Measurements from ENCODE around the gene ROBO4. TPM values are rescaled to one million over a fixed set of nuclear protein-coding genes. Genes with fewer than 3 reads are reported as not detected.

ROBO4 gene
- polyA plus RNA-seq, 1 donor from 2014 or later = not detected

DNA sequence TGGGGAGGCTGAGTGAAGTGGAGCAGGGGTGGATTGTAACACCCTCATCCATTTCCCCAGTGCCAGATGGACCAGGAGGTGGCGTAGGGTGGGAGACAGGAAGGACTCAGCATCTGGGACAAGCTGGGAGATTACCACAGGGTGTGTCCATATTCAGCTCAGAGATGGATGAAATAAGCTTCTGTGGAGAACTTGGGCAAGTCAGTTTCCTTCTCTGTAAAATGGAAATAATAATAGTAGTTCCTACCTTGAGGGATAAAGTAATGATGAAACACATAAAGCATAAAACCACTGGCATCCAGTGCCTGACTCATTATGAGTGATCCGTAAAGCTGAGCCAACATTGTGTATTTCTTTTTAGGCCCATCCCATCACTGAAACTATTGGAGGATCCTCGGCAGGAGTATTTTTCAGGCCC lies 607 bp upstream of the ROBO4 start:
- no peak overlapping the region for H3K27ac Mint-ChIP-seq

DNA sequence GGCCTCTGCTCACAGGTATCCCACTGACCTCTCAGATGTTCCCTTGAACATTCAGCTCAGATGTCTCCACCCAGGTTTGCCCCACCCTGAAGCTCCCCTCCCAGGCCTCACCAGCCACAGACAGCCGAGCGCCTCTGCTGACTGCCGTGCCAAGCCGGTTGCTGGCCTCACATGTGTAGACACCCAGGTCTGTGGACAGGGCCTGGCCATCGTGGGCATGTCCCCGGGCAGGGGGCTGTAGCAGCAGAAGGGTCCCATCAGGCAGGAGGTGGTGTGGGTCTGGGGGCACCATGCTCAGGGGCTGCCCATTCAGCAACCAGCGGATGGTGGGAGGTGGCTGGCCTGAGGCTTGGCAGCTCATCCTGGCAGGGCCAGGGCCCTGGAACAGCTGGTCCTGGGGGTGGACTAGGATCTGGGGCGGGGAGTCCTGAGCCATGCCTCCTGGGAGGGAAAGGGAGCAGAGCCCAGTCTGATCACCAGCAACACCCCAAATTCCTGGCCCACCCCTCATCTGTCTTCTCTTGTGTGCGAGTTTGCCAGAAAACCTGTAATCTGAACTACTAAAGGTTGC lies 759 bp downstream of the ROBO4 start:
- no peak overlapping the region for H3K27ac Mint-ChIP-seq
- H3K36me3 Mint-ChIP-seq = peaks cover 2% of the 10 kb centered on the region
- H3K4me3 Mint-ChIP-seq = peak overlapping the region in 1 of 4 donors; percentile 23
- H3K27me3 Mint-ChIP-seq = peaks cover 28% of the 10 kb centered on the region
- no peaks in the 10 kb centered on the region for H3K9me3 Mint-ChIP-seq
- peaks cover 0 to 4% (median 0%) of the 10 kb centered on the region in 3 donors for H3K4me1 Mint-ChIP-seq

More for the DNA sequence above, 607 bp upstream of the ROBO4 start:
- H3K9me3 Mint-ChIP-seq = no peaks in the 10 kb centered on the region
- H3K27me3 Mint-ChIP-seq = peaks cover 25% of the 10 kb centered on the region
- H3K4me1 Mint-ChIP-seq = peaks cover 0 to 4% (median 0%) of the 10 kb centered on the region in 3 donors
- peaks cover 2% of the 10 kb centered on the region for H3K36me3 Mint-ChIP-seq
- H3K4me3 Mint-ChIP-seq = no peak overlapping the region

DNA sequence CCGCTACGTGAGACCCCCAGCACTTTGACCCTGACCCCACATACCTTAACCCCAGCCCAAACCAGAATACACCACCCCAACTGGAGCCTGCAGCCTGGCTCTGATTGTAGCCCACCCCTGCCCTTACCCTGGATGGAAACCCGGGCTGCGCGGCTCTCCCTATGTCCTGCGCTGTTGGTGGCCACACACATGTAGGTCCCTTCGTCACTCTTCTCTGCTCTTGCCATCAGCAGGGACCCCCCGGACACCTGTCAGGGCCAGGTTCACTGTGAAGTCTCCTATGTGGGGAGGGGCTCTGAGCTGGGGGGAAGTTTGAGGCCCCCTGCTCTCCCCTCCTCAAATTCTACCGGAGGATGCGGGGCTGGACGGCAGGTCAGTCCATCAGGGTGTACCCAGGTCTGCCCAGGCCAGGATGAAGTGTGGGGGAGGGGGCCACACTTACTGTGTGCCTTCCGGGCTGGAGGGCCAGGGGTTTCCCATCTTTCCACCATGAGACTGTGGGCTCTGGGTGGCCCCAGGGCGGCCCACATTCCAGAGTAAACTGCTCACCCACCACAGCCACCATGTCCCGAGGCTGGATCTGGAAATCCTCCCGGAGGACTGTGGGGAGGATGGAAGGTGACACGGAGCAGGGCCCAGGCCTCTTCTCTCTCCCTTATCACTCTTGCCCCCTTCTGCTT lies 1.5 kb downstream of the ROBO4 start:
- no peaks in the 10 kb centered on the region for H3K9me3 Mint-ChIP-seq

GRCh38 chr11:124895471-124895971 lies 2.1 kb downstream of the ROBO4 start:
- no peak overlapping the region for H3K27ac Mint-ChIP-seq
- peaks cover 28% of the 10 kb centered on the region for H3K27me3 Mint-ChIP-seq
- H3K9me3 Mint-ChIP-seq = no peaks in the 10 kb centered on the region
- peaks cover 2% of the 10 kb centered on the region for H3K36me3 Mint-ChIP-seq
- H3K4me1 Mint-ChIP-seq = peaks cover 0 to 4% (median 0%) of the 10 kb centered on the region in 3 donors
- no peak overlapping the region for H3K4me3 Mint-ChIP-seq

More for the DNA sequence above, 1.5 kb downstream of the ROBO4 start:
- peaks cover 30% of the 10 kb centered on the region for H3K27me3 Mint-ChIP-seq
- no peak overlapping the region for H3K27ac Mint-ChIP-seq
- H3K4me3 Mint-ChIP-seq = no peak overlapping the region
- H3K4me1 Mint-ChIP-seq = peaks cover 0 to 4% (median 0%) of the 10 kb centered on the region in 3 donors
- peaks cover 2% of the 10 kb centered on the region for H3K36me3 Mint-ChIP-seq

DNA sequence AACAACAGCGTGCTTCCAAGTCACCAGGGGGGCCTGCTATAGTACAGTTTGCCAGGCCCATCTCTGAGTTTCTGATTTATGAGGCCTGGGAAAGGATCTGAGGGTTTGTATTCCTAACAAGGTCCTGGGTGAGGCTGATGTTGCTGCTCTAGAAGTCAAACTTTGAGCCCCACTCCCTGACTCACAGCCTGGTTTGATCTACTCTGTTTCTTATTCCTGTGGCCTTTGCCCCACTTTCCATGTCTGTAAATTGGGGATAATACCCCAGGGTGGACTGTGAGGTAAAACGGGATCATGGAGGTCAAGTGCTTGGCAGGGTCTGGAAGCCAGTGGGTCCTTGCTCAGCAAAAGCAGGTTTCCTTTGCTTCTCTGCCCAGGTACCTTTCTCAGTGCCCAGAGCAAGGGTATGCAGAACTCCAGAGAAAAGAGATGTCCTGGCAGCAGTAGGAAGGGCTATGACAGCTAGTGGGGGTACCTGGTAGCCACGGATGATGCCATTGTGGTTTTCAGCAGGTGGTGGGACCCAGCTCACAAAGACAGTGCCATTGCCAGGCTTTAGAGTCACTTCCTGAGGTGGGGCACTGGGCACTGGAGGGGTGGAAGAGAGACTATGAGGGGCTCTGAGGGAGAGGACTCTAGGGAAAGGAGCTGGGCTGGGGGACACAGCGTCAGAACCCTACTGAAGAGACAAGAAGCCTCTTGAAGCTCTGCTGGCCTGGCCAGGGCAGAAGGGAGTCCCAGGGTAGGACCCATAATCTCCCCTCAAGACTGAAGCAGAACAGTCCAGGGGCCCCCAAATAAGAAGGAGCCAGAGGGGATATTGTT lies 2.8 kb downstream of the ROBO4 start:
- peaks cover 2% of the 10 kb centered on the region for H3K36me3 Mint-ChIP-seq
- H3K27me3 Mint-ChIP-seq = peaks cover 25% of the 10 kb centered on the region
- H3K4me1 Mint-ChIP-seq = peaks cover 0 to 4% (median 0%) of the 10 kb centered on the region in 3 donors
- no peaks in the 10 kb centered on the region for H3K9me3 Mint-ChIP-seq
- H3K27ac Mint-ChIP-seq = no peak overlapping the region
- no peak overlapping the region for H3K4me3 Mint-ChIP-seq

- Mint-ChIP-seq H3K27ac (no peak overlapping the region), H3K9me3 (no peaks in the 10 kb centered on the region), H3K27me3 (peaks cover 18% of the 10 kb centered on the region), H3K36me3 (peaks cover 2% of the 10 kb centered on the region), H3K4me3 (no peak overlapping the region), H3K4me1 (peaks cover 0 to 3% (median 0%) of the 10 kb centered on the region in 3 donors)
These were observed 3.8 kb downstream of the ROBO4 start for GRCh38 chr11:124893781-124894401.

GRCh38 chr11:124892750-124893454 lies 4.8 kb downstream of the ROBO4 start:
- Mint-ChIP-seq H3K36me3 (peaks cover 2% of the 10 kb centered on the region), H3K9me3 (no peaks in the 10 kb centered on the region), H3K4me1 (peaks cover 0 to 2% (median 0%) of the 10 kb centered on the region in 3 donors), H3K27ac (no peak overlapping the region), H3K27me3 (peaks cover 16% of the 10 kb centered on the region), H3K4me3 (no peak overlapping the region)

GRCh38 chr11:124892146-124892545 lies 5.5 kb downstream of the ROBO4 start:
- H3K4me3 Mint-ChIP-seq = no peak overlapping the region
- no peak overlapping the region for H3K27ac Mint-ChIP-seq
- H3K9me3 Mint-ChIP-seq = no peaks in the 10 kb centered on the region
- peaks cover 11% of the 10 kb centered on the region for H3K27me3 Mint-ChIP-seq
- H3K36me3 Mint-ChIP-seq = no peaks in the 10 kb centered on the region
- no peaks in the 10 kb centered on the region for H3K4me1 Mint-ChIP-seq

DNA sequence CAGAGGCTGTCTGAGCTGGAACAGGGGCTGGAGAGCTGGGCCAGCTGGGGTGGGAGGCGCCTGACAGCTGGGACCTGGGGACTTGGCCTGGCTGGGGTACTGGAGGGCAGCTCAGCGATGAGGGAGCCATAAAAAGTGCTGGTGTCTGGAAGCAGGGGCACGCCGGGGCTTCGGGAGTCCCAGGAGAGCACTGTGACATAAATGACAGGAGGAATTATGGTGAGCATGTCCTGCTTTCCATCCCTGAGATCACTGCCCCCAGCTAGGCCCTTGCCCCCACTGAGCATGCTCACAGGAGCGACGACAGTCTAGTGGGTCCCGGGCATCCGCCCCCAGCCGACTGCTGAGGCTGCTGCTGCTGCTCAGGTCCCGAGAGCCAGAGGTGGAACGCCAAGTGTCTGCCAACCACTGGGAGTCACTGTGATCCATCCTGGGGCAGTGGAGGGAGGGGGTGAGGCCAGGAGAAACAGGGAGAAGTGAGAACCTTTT lies 6.2 kb downstream of the ROBO4 start:
- H3K27ac Mint-ChIP-seq = no peak overlapping the region
- H3K27me3 Mint-ChIP-seq = peaks cover 8% of the 10 kb centered on the region
- H3K4me3 Mint-ChIP-seq = no peak overlapping the region
- H3K4me1 Mint-ChIP-seq = no peaks in the 10 kb centered on the region
- H3K9me3 Mint-ChIP-seq = no peaks in the 10 kb centered on the region
- no peaks in the 10 kb centered on the region for H3K36me3 Mint-ChIP-seq

DNA sequence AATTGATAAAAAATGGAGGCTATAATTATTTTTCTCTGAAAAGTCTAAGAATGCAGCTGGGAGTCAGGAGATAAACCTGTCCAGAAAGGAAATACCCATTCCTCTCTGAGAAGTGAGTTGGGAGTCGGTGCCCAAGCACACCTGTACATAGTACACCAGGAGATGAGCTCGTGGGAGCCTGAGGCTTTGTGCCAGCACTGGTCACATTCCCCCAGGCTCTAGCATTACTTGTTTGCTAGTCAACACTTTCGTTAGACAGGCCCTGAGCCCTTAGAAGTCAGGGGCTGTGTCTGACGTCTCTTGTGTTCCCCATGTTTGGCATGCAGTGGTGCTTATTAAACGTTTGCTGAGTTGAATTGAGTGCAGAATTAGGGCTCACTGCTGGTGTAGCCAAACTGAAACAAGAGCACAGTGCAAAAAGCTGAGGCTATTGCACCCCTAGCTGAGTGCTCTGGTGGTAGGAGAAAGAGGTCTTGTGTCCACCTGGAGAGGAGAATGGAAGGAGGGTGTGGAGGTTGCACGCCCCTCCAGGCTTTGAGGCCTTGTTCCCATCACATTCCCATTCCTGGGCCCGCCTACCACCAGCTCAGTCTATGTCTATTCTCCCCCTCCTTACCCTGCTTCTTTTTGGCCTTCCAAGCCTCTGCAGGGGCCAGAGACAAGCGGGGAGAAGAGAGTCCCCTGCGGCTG lies 6.8 kb downstream of the ROBO4 start:
- no peak overlapping the region for H3K4me3 Mint-ChIP-seq
- H3K36me3 Mint-ChIP-seq = no peaks in the 10 kb centered on the region

GRCh38 chr11:124890151-124890550 lies 7.5 kb downstream of the ROBO4 start:
- Mint-ChIP-seq H3K27me3 (peaks cover 13% of the 10 kb centered on the region), H3K9me3 (no peaks in the 10 kb centered on the region), H3K36me3 (no peaks in the 10 kb centered on the region), H3K27ac (no peak overlapping the region), H3K4me3 (no peak overlapping the region), H3K4me1 (no peaks in the 10 kb centered on the region)

More for the DNA sequence above, 6.8 kb downstream of the ROBO4 start:
- peaks cover 7% of the 10 kb centered on the region for H3K27me3 Mint-ChIP-seq
- H3K27ac Mint-ChIP-seq = no peak overlapping the region
- no peaks in the 10 kb centered on the region for H3K4me1 Mint-ChIP-seq
- H3K9me3 Mint-ChIP-seq = no peaks in the 10 kb centered on the region

- peaks cover 19% of the 10 kb centered on the region for H3K27me3 Mint-ChIP-seq
- H3K4me3 Mint-ChIP-seq = no peak overlapping the region
- H3K4me1 Mint-ChIP-seq = no peaks in the 10 kb centered on the region
- no peaks in the 10 kb centered on the region for H3K9me3 Mint-ChIP-seq
- H3K27ac Mint-ChIP-seq = no peak overlapping the region
- no peaks in the 10 kb centered on the region for H3K36me3 Mint-ChIP-seq
These were observed 8.2 kb downstream of the ROBO4 start for GRCh38 chr11:124889191-124890091.

DNA sequence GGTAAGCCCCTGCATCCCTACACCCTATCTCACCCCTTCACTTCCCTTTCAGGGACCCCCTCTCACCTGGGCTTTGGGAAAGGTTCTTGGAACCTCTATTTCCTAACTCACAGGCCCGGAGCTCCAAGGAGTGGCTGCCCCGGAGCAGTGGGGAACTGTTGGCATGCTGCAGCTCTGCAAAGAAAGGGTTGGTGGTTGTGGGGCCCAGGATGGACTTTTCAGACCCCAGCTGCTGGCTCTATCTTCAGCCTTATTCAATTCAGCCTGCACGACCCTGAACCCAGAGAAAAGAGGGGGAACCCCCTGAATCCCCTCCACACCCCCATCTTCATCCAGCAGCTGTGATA lies 10.0 kb downstream of the ROBO4 start:
- no peaks in the 10 kb centered on the region for H3K4me1 Mint-ChIP-seq

More for the DNA sequence above, 10.0 kb downstream of the ROBO4 start:
- peaks cover 23% of the 10 kb centered on the region for H3K27me3 Mint-ChIP-seq
- no peaks in the 10 kb centered on the region for H3K9me3 Mint-ChIP-seq
- no peak overlapping the region for H3K4me3 Mint-ChIP-seq
- H3K27ac Mint-ChIP-seq = no peak overlapping the region
- no peaks in the 10 kb centered on the region for H3K36me3 Mint-ChIP-seq

Measured in IgD-negative memory B cell (primary cell).